ENCODE measurements around the gene SLC33A1. TPM values are rescaled to one million over a fixed set of nuclear protein-coding genes. Genes with fewer than 3 reads are reported as not detected.

The SLC33A1 gene
- total RNA-seq, 1 donor from 2014 or later, result 19.7 TPM

DNA sequence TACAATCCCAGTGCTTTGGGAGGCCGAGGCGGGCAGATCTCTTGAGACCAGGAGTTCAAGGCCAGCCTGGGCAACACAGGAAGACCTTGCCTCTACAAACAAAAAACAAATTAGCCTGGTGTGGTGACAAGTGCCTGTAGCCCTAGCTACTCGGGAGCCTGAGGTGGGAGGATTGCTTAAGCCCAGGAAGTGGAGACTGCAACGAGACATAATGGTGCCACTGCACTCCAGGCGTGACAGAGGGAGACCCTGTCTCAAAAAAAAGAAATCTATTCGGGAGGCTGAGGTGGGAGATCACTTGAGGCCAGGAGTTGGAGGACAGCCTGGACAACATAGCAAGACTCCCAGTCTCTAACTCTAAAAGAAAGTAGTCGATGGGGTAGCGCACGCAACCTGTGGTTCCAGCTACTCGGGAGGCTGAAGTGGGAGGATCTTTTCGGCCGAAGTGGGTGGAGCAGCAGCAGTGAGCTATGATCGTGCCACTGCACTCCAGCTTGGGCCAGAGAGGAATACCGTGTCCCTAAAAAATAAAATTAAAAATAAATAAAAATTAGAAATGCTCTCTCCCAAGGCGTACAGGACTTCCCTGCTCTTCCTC, 48.9 kb downstream of the SLC33A1 start:
- DNase-seq, result no peak
- Mint-ChIP-seq H3K36me3 (ENCODE audit: unreplicated experiment) (no peaks in the 10 kb centered on the region), H3K9me3 (ENCODE audit: unreplicated experiment) (peaks cover 3% of the 10 kb centered on the region), H3K27me3 (ENCODE audit: unreplicated experiment) (peaks cover 3% of the 10 kb centered on the region), H3K27ac (ENCODE audit: unreplicated experiment) (peak overlapping the region; percentile 46), H3K4me3 (ENCODE audit: unreplicated experiment) (peak overlapping the region; percentile 87), H3K4me1 (ENCODE audit: low read depth, unreplicated experiment) (no peaks in the 10 kb centered on the region)
- TF ChIP-seq CTCF (IDR thresholded peaks at IDR 0.05; ENCODE audit: partially characterized antibody, unreplicated experiment), result no peak

GRCh38 chr3:155804323-155804722, 49.9 kb downstream of the SLC33A1 start:
- no peaks in the 10 kb centered on the region for H3K4me1 Mint-ChIP-seq (ENCODE audit: low read depth, unreplicated experiment)
- H3K27me3 Mint-ChIP-seq (ENCODE audit: unreplicated experiment), result peaks cover 3% of the 10 kb centered on the region
- H3K9me3 Mint-ChIP-seq (ENCODE audit: unreplicated experiment), result peaks cover 3% of the 10 kb centered on the region
- H3K36me3 Mint-ChIP-seq (ENCODE audit: unreplicated experiment), result no peaks in the 10 kb centered on the region
- no peak overlapping the region for H3K27ac Mint-ChIP-seq (ENCODE audit: unreplicated experiment)
- H3K4me3 Mint-ChIP-seq (ENCODE audit: unreplicated experiment), result no peak overlapping the region
- DNase-seq, result no peak
- TF ChIP-seq CTCF (IDR thresholded peaks at IDR 0.05; ENCODE audit: partially characterized antibody, unreplicated experiment), result no peak

DNA sequence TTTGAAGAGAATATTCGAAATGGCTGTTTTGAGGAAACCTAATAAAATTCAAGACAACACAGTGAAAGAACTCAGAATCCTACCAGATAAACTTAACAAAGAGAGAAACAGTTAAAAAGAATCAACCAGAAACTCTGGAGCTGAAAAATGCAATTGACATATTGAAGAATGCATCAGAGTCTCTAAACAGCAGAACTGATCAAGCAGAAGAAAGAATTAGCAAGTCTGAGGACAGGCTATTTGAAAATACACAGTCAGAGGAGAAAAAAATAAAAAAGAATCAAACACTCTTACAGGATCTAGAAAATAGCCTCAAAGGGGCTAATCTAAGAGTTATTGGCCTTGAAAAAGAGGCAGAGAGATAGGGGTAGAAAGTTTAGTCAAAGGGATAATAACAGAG, 61.7 kb downstream of the SLC33A1 start:
- peaks cover 4% of the 10 kb centered on the region for H3K9me3 Mint-ChIP-seq (ENCODE audit: unreplicated experiment)
- peaks cover 2% of the 10 kb centered on the region for H3K4me1 Mint-ChIP-seq (ENCODE audit: low read depth, unreplicated experiment)
- peaks cover 16% of the 10 kb centered on the region for H3K36me3 Mint-ChIP-seq (ENCODE audit: unreplicated experiment)
- no peak for TF ChIP-seq CTCF (IDR thresholded peaks at IDR 0.05; ENCODE audit: partially characterized antibody, unreplicated experiment)
- no peaks in the 10 kb centered on the region for H3K27me3 Mint-ChIP-seq (ENCODE audit: unreplicated experiment)
- no peak for DNase-seq
- no peak overlapping the region for H3K4me3 Mint-ChIP-seq (ENCODE audit: unreplicated experiment)
- no peak overlapping the region for H3K27ac Mint-ChIP-seq (ENCODE audit: unreplicated experiment)

GRCh38 chr3:155791190-155791589, 63.0 kb downstream of the SLC33A1 start:
- H3K36me3 Mint-ChIP-seq (ENCODE audit: unreplicated experiment), result peaks cover 16% of the 10 kb centered on the region

More at GRCh38 chr3:155791190-155791589, 63.0 kb downstream of the SLC33A1 start:
- DNase-seq, result no peak
- H3K9me3 Mint-ChIP-seq (ENCODE audit: unreplicated experiment), result peaks cover 4% of the 10 kb centered on the region
- no peak overlapping the region for H3K4me3 Mint-ChIP-seq (ENCODE audit: unreplicated experiment)
- peaks cover 2% of the 10 kb centered on the region for H3K27me3 Mint-ChIP-seq (ENCODE audit: unreplicated experiment)
- TF ChIP-seq CTCF (IDR thresholded peaks at IDR 0.05; ENCODE audit: partially characterized antibody, unreplicated experiment), result no peak
- H3K27ac Mint-ChIP-seq (ENCODE audit: unreplicated experiment), result no peak overlapping the region
- H3K4me1 Mint-ChIP-seq (ENCODE audit: low read depth, unreplicated experiment), result peaks cover 2% of the 10 kb centered on the region
